GM12878 (cell line): ENCODE results near the gene INTS14. TPM values are rescaled to one million over a fixed set of nuclear protein-coding genes. Genes with fewer than 3 reads are reported as not detected.

Experiments used
- ATAC-seq: fragments of 200-7000 bp; cut with Tn5 transposase; 3 replicates; pipeline ENCODE4 v1.9.1; 2020; ENCODE audit warnings: mild to moderate bottlenecking, moderate library complexity
- BruUV-seq: library from RNA; stranded (reverse); fragments of 400-500 nt; replicated peaks from 2 replicates; lab custom pipeline; 2021; lab: Mats Ljungman, UMichigan
- CTCF ChIA-PET: fragments of 300-600 bp; sonication (Branson Sonifier 250); formaldehyde crosslinking; extraction: SDS; loops from one replicate; lab custom pipeline; 2021; ENCODE audit warnings: inconsistent platforms; lab: Yijun Ruan, JAX
- POLR2A ChIA-PET: fragments of 350-600 bp; formaldehyde crosslinking; extraction: SDS; loops from one replicate; lab custom pipeline; 2021; ENCODE audit warnings: inconsistent platforms; lab: Charles Lee
- RAD21 ChIA-PET: fragments of 300-600 bp; sonication (Branson Sonifier 250); formaldehyde crosslinking; loops from one replicate; lab custom pipeline; 2023; ENCODE audit warnings: antibody characterized with exemption; ENCODE audit not compliant: unreplicated experiment; lab: Charles Lee
- SMC1A ChIA-PET: fragments of 300-600 bp; sonication (Branson Sonifier 250); formaldehyde crosslinking; loops from one replicate; lab custom pipeline; 2023; ENCODE audit not compliant: unreplicated experiment, uncharacterized antibody; lab: Charles Lee
- DNase-seq: peaks from one replicate; pipeline ENCODE4 v3.0.0-alpha.2; 2011; ENCODE audit warnings: low read depth, low spot score
- FAIRE-seq: peaks from 3 replicates; lab custom pipeline; 2011; peaks lifted over from hg19 to GRCh38; lab: Jason Lieb, UNC
- H2AFZ ChIP-seq: 2 replicates; pipeline ENCODE4 v1.6.0; 2011; ENCODE audit warnings: low read depth, low read length, control low read depth; ENCODE audit not compliant: control insufficient read depth
- H3K27ac ChIP-seq: 2 replicates; pipeline ENCODE4 v1.5.1; 2011; ENCODE audit warnings: control low read depth; ENCODE audit not compliant: control insufficient read depth, insufficient read depth
- H3K27me3 ChIP-seq, 2 experiments: replicated peaks in 1 of 2; 2 replicates each; pipeline versions ENCODE4 v1.6.0 to v1.6.1; 2011; ENCODE audit warnings: low read length in 1 of 2; ENCODE audit not compliant: control insufficient read depth in 2 of 2, insufficient read depth in 2 of 2
- H3K36me3 ChIP-seq, 2 experiments: 2 replicates each; pipeline ENCODE4 v1.5.1; 2011; ENCODE audit warnings: low read length in 1 of 2; ENCODE audit not compliant: control insufficient read depth in 2 of 2, insufficient read depth in 2 of 2
- H3K4me1 ChIP-seq: 2 replicates; pipeline ENCODE4 v1.6.1; 2011; ENCODE audit warnings: mild to moderate bottlenecking, low read length, moderate library complexity, mixed read lengths; ENCODE audit not compliant: control insufficient read depth, insufficient read depth
- H3K4me2 ChIP-seq: 2 replicates; pipeline ENCODE4 v1.6.0; 2011; ENCODE audit warnings: control low read depth; ENCODE audit not compliant: control insufficient read depth, insufficient read depth
- H3K4me3 ChIP-seq: fragments of 200-600 bp; sonication (generic); 2 replicates; pipeline ENCODE4 v1.5.1; 2016
- H3K79me2 ChIP-seq: 2 replicates; pipeline ENCODE4 v1.6.0; 2011; ENCODE audit warnings: low read length; ENCODE audit not compliant: control insufficient read depth, insufficient read depth
- H3K9ac ChIP-seq: 2 replicates; pipeline ENCODE4 v1.8.0; 2011; ENCODE audit warnings: low read length, control low read depth, mixed read lengths; ENCODE audit not compliant: control insufficient read depth, insufficient read depth
- H3K9me3 ChIP-seq: replicated peaks from 3 replicates; pipeline ENCODE4 v1.5.1; 2011; ENCODE audit warnings: mild to moderate bottlenecking, low read length; ENCODE audit not compliant: control insufficient read depth, insufficient read depth
- H4K20me1 ChIP-seq: 2 replicates; pipeline ENCODE4 v1.6.0; 2011; ENCODE audit not compliant: control insufficient read depth, insufficient read depth
- ATF7 ChIP-seq: fragments of 450-650 bp; IDR thresholded peaks from 2 replicates; pipeline ENCODE4 v1.6.1; 2016; ENCODE audit warnings: low read depth, mild to moderate bottlenecking
- BHLHE40 ChIP-seq, 2 experiments: fragments of 450-650 bp in 1 of 2; IDR thresholded peaks; 2 replicates each; pipeline ENCODE4 v1.6.1; 2011 to 2017; ENCODE audit warnings: low read depth in 2 of 2, borderline replicate concordance in 1 of 2, improper control_type of control experiment in 1 of 2, low read length in 1 of 2, mild to moderate bottlenecking in 1 of 2
- BMI1 ChIP-seq: fragments of 450-650 bp; IDR thresholded peaks from 2 replicates; pipeline ENCODE4 v1.6.1; 2016; ENCODE audit warnings: mild to moderate bottlenecking, moderate library complexity, borderline replicate concordance
- CHD1 ChIP-seq: IDR thresholded peaks from 2 replicates; pipeline ENCODE4 v1.6.1; 2012; ENCODE audit warnings: low read depth, low read length, improper control_type of control experiment
- FOXM1 ChIP-seq: IDR thresholded peaks from 2 replicates; pipeline ENCODE4 v1.6.1; 2012; ENCODE audit warnings: low read depth, mild to moderate bottlenecking, inconsistent platforms, low read length, moderate library complexity
- HDAC2 ChIP-seq: fragments of 200-600 bp; sonication (generic); IDR thresholded peaks from 2 replicates; pipeline ENCODE4 v1.6.1; 2017
- MLLT1 ChIP-seq: fragments of 450-650 bp; IDR thresholded peaks from 2 replicates; pipeline ENCODE4 v1.6.1; 2016; ENCODE audit warnings: mild to moderate bottlenecking
- NFIC ChIP-seq: IDR thresholded peaks from 2 replicates; pipeline ENCODE4 v1.6.1; 2012; ENCODE audit warnings: low read depth, mild to moderate bottlenecking, inconsistent platforms, low read length, moderate library complexity
- PAX5 ChIP-seq: IDR thresholded peaks from 2 replicates; pipeline ENCODE4 v1.6.1; 2011; ENCODE audit warnings: low read depth, low read length, borderline replicate concordance
- RELA ChIP-seq: fragments of 450-650 bp; IDR thresholded peaks from 2 replicates; pipeline ENCODE4 v1.8.0; 2014; ENCODE audit warnings: borderline replicate concordance; ENCODE audit not compliant: partially characterized antibody
- SMAD5 ChIP-seq: IDR thresholded peaks from 2 replicates; pipeline ENCODE4 v1.6.1; 2016; ENCODE audit warnings: antibody characterized with exemption, low read depth
- SMC3 ChIP-seq: IDR thresholded peaks from 2 replicates; pipeline ENCODE4 v1.6.1; 2011; ENCODE audit warnings: low read length, improper control_type of control experiment, borderline replicate concordance
- ZBED1 ChIP-seq: IDR thresholded peaks from 2 replicates; pipeline ENCODE4 v1.6.1; 2016; ENCODE audit warnings: borderline replicate concordance
- ZBTB33 ChIP-seq: fragments of 450-650 bp; IDR thresholded peaks from 2 replicates; pipeline ENCODE4 v1.6.1; 2017; ENCODE audit warnings: mild to moderate bottlenecking
- ZNF207 ChIP-seq: fragments of 450-650 bp; IDR thresholded peaks from 2 replicates; pipeline ENCODE4 v1.6.1; 2014; ENCODE audit warnings: antibody characterized with exemption, mild to moderate bottlenecking, borderline replicate concordance
- ZNF24 ChIP-seq: fragments of 450-650 bp; IDR thresholded peaks from 2 replicates; pipeline ENCODE4 v1.6.1; 2017; ENCODE audit warnings: antibody characterized with exemption, mild to moderate bottlenecking
- ZNF622 ChIP-seq: fragments of 450-650 bp; IDR thresholded peaks from 2 replicates; pipeline ENCODE4 v1.6.1; 2017; ENCODE audit warnings: mild to moderate bottlenecking, inconsistent platforms
- WGBS: methylation state at CpG from one replicate; pipeline ENCODE4 v1.1.6; 2016; ENCODE audit warnings: low lambda C conversion rate; ENCODE audit not compliant: insufficient replicate concordance, insufficient coverage; ENCODE audit errors: missing lambda C conversion rate; 5-methylcytosine and 5-hydroxymethylcytosine counted together
- in situ Hi-C: fragments of 300-500 bp; cut with MboI; formaldehyde crosslinking; loops from 9 replicates; pipeline ENCODE4 v1.14.3; 2018; ENCODE audit warnings: mixed read lengths
- intact Hi-C: fragments of 100-400 bp; cut with micrococcal nuclease; formaldehyde crosslinking; loops from one replicate; pipeline ENCODE4 v1.14.2; 2022; ENCODE audit not compliant: unreplicated experiment
- polyA plus RNA-seq, 11 experiments: library from polyadenylated mRNA; depleted of rRNA in 4 of 11; unstranded in 6 of 11; stranded (reverse) in 5 of 11; fragments of >200 nt; fragmentation: Nextera tagmentation in 4 of 11; fragmentation: Illumina TruSeq in 1 of 11; extraction: Ambion mirVana in 4 of 11; extraction: Trizol in 1 of 11; gene quantifications; 1 replicate in 1 of 11; 2 replicates in 10 of 11; pipeline versions ENCODE4 v1.2.1 to v1.2.3, GENCODE V29; 2011 to 2016; ENCODE audit warnings: inconsistent platforms in 2 of 11, missing spikeins in 2 of 11, low read depth in 1 of 11
- total RNA-seq, 4 experiments: library from RNA; depleted of rRNA in 3 of 4; stranded (reverse); fragments of >200 nt in 3 of 4; fragmentation: Illumina TruSeq in 1 of 4; extraction: Trizol in 1 of 4; gene quantifications; 2 replicates each; pipeline versions ENCODE4 v1.2.1 to v1.2.3, GENCODE V29; 2013 to 2021

INTS14 gene
- total and polyA plus RNA-seq, 10 of the 15 experiments (the other 5 are each of a cell fraction or from before 2014, with no cell fraction given), result 36.8 to 76.9 (median 47.7) TPM

DNA sequence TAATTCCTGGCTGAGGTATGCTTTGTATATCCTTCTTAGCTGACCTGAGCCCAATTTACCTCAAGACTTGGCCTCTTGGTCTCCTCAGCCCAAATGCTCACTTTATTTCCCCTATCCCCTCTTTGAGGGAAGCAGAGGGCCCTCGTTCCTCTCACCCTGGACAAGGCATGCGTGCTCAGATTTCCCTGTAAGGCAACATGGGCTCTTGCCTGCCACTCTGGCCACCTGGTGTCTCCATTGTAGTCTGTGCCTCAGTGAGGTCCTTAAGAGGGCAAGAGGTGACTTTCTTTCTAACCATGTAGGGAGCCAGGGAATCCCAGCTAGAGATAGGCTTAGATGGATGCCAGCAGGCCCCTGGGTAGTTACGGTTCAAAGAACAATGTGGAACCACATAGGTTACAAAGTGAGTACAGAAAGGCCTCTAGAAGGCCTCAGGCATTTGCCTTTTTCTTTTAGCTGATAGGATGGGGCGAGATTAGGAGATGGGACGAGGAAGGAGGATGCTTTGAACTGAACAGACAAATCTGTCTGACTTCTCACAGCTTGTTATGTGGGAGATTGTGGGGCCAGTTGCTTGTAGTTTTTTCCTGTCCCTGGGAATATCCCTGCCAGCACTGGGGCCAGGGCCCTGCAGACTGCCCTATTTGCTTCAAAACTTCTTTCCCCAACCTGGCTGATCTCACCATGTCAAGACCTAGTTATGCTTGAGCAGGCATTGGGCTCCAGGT is 1.1 kb upstream of the INTS14 start:
- TF ChIP-seq ZNF24 (no peak), HDAC2 (no peak), RELA (no peak), ZBTB33 (no peak), BHLHE40 (IDR thresholded peaks at IDR 0.05; ENCODE audit: borderline replicate concordance in 1 of 2, low read depth in 2 of 2, low read length in 1 of 2) (no peak), ZNF622 (no peak), NFIC (no peak), MLLT1 (no peak), ATF7 (no peak), ZBED1 (no peak), FOXM1 (no peak), SMAD5 (no peak), BMI1 (no peak), PAX5 (no peak), ZNF207 (no peak), CHD1 (no peak), SMC3 (no peak)
- Histone ChIP-seq H3K4me2 (peak overlapping the region; percentile 84), H3K4me1 (peaks cover 7% of the 10 kb centered on the region), H3K9me3 (no peaks in the 10 kb centered on the region), H3K36me3 (no peaks in the 10 kb centered on the region), H3K4me3 (peak overlapping the region; percentile 76), H3K79me2 (peaks cover 33% of the 10 kb centered on the region), H2AFZ (peak overlapping the region; percentile 97), H4K20me1 (no peaks in the 10 kb centered on the region), H3K9ac (peak overlapping the region; percentile 88), H3K27ac (peak overlapping the region; percentile 76), H3K27me3 (no peaks in the 10 kb centered on the region)
- 99% methylated on average over 5 of the region's 5 CpGs for WGBS
- intact Hi-C loops, result no loop called here
- FAIRE-seq, result no peak
- no peak for ATAC-seq
- in situ Hi-C loops, result no loop called here
- ChIA-PET SMC1A (interaction anchor here (1.1 to 3.5 kb wide), 8 partner anchors 10 to 258 kb away, joined by 3 to 12 read pairs (median 6); partner anchors contain the start of genes RAB11A and SLC24A1), RAD21 (interaction anchor here (1.0 to 2.3 kb wide), 5 partner anchors 19 to 310 kb away, joined by 3 to 12 read pairs (median 4); no protein-coding TSS in a partner anchor), POLR2A (interaction anchor here (0.6 to 2.8 kb wide), 3 partner anchors 95 to 257 kb away, joined by 3 to 10 read pairs (median 3); partner anchors contain the start of gene RAB11A), CTCF (interaction anchor here (1.1 to 4.5 kb wide), 12 partner anchors 9 to 558 kb away, joined by 3 to 28 read pairs (median 6); partner anchors contain the start of genes RAB11A and SLC24A1)
- no TSS peak for BruUV-seq
- DNase-seq, result no peak
